HG03442 (cell line): ENCODE data around the gene SCP2.

Experiments used
- ATAC-seq: cut with Tn5 transposase; IDR thresholded peaks from one replicate; pipeline ENCODE4 v1.9.1; 2021; ENCODE audit warnings: mild to moderate bottlenecking, moderate library complexity; ENCODE audit not compliant: unreplicated experiment

Gene SCP2

GRCh38 chr1:53093778-53094532 is 166.9 kb downstream of the SCP2 start:
- no peak for ATAC-seq

DNA sequence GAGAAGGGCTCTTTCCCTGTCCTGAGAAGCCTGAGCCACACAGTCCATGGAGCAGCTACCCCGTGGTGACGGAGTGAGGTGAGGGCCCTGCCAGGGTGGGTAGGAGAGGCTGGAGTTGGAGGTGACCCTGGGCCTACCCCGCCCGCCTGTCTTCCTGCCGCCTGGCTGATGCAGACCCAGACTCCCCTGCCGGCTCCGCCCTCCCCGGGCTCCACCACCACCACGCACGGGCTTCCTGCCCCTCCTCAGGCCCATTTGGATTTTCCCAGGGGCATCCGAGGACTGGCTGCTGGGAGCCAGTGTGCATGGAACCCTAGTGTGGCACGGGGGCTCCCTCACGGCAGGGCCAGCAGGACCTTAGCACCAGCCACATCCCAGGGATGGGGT is 167.4 kb downstream of the SCP2 start:
- no peak for ATAC-seq
